Testis (tissue), 3 donors: ENCODE data around the gene DST. TPM values are rescaled to one million over a fixed set of nuclear protein-coding genes. Genes with fewer than 3 reads are reported as not detected.

Source experiments
- DNase-seq: peaks from one replicate; pipeline ENCODE4 v3.0.0-alpha.2; 2019
- H3K27ac ChIP-seq, 2 donors: fragments of 200-600 bp; sonication (generic); one replicate each; pipeline ENCODE4 v1.5.1; 2019
- H3K27me3 ChIP-seq: fragments of 200-600 bp; sonication (generic); one replicate; pipeline ENCODE4 v1.5.1; 2019
- H3K36me3 ChIP-seq: fragments of 200-600 bp; sonication (generic); one replicate; pipeline ENCODE4 v1.5.1; 2017; ENCODE audit warnings: low read depth; ENCODE audit errors: missing control alignments
- H3K4me1 ChIP-seq: fragments of 200-600 bp; sonication (generic); one replicate; pipeline ENCODE4 v1.5.1; 2019
- H3K4me3 ChIP-seq, 2 donors: fragments of 200-600 bp; sonication (generic); one replicate each; pipeline ENCODE4 v1.5.1; 2017 to 2019
- H3K9me3 ChIP-seq: fragments of 200-600 bp; sonication (generic); one replicate; pipeline ENCODE4 v1.5.1; 2017
- CTCF ChIP-seq, 3 experiments: fragments of 450-650 bp in 2 of 3; fragments of 200-600 bp in 1 of 3; sonication (generic) in 1 of 3; IDR thresholded peaks; one replicate each; pipeline ENCODE4 v1.5.1; 2016 to 2019; ENCODE audit warnings: antibody characterized with exemption in 3 of 3, mild to moderate bottlenecking in 2 of 3, moderate library complexity in 1 of 3
- POLR2A ChIP-seq: fragments of 450-650 bp; IDR thresholded peaks from one replicate; pipeline ENCODE4 v1.6.1; 2017; ENCODE audit warnings: antibody characterized with exemption, mild to moderate bottlenecking, moderate library complexity
- WGBS, 2 donors: methylation state at CpG; one replicate each; pipeline ENCODE4 v1.1.5; 2018; 5-methylcytosine and 5-hydroxymethylcytosine counted together
- intact Hi-C: fragments of 100-400 bp; cut with DNase I; formaldehyde crosslinking; loops from one replicate; pipeline ENCODE4 v1.15.1; 2023; ENCODE audit warnings: low total_unique reads
- polyA plus RNA-seq: library from polyadenylated mRNA; stranded (reverse); fragments of 350-450 nt; fragmentation: Illumina TruSeq; extraction: RNeasy Lipid Tissue Mini Kit (QIAGEN cat#74804); gene quantifications from one replicate; pipeline ENCODE4 v1.2.3, GENCODE V29; 2014; ENCODE audit warnings: low read depth, low replicate concordance; ENCODE audit not compliant: insufficient read depth
- total RNA-seq, 2 donors: library from RNA; depleted of rRNA; stranded (reverse); fragments of >200 nt; gene quantifications; one replicate each; pipeline ENCODE4 v1.2.3, GENCODE V29; 2016

Gene DST
- total and polyA plus RNA-seq, 3 donors from 2014 or later = 94.8 to 221 (median 175) TPM

DNA sequence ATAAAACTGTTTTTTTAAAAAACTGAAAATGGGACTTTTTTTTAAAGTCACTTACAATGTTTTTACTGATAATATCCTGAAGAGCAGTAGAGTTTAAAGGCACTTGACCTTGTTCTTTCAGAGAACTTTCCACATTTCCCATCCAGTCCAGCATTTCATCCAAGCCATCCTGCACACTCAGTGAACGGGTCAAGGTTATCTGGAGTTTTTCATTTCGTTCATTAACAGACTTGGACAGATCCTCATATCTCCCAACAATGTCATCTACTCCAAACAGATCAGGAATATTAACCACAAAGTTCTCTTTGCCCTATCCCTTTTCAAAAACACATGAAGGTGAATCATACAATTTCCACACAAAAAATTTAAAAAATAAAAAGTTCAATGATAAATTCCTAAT, 69.1 kb downstream of the DST start:
- H3K36me3 ChIP-seq = no peaks in the 10 kb centered on the region
- DNase-seq = no peak
- no peaks in the 10 kb centered on the region for H3K27me3 ChIP-seq
- no peak overlapping the region for H3K4me3 ChIP-seq
- no peaks in the 10 kb centered on the region for H3K9me3 ChIP-seq
- intact Hi-C loops = no loop called here
- H3K4me1 ChIP-seq = no peaks in the 10 kb centered on the region
- TF ChIP-seq POLR2A = no peak
- no peak for TF ChIP-seq CTCF (IDR thresholded peaks at IDR 0.05)
- WGBS, 2 donors = 23 to 31% methylated on average over 2 of the region's 2 CpGs
- no peak overlapping the region for H3K27ac ChIP-seq

DNA sequence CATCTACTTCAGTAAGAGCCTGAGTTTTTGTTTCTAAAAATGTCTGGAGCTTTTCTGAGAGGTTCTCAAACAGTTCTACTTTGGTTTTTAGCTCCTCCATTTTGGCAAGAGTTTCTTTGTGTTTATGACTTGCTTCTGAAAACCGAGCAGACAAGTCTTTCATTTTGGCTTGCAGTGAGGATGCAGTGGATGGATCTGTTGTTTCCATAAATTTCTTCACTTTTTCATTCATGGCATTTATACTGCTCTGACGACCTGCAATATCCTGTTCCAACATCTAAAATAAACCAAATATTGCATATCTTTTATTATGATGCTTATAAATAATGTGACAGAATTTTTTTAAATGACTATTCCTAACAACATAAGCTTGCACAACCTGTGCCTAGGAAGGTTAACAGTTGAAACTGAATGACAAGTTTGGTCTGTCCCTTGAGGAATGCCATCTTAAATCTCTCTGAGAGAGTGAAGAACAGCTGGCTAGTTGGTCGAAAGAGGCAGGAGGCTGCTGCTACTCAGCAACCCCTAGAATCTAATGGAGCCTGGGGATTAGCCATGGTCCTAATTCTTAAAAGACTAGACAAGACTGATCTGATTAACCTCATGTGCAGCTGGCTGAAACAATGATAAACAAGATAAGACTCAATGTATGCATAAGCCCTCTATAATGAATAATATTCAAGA, 69.8 kb downstream of the DST start:
- H3K36me3 ChIP-seq = no peaks in the 10 kb centered on the region
- H3K27me3 ChIP-seq = no peaks in the 10 kb centered on the region
- no peak overlapping the region for H3K4me3 ChIP-seq
- no peaks in the 10 kb centered on the region for H3K9me3 ChIP-seq
- no peak overlapping the region for H3K27ac ChIP-seq
- no peak for TF ChIP-seq CTCF (IDR thresholded peaks at IDR 0.05)
- TF ChIP-seq POLR2A = no peak
- no peaks in the 10 kb centered on the region for H3K4me1 ChIP-seq
- 49 to 53% methylated on average over 3 of the region's 3 CpGs for WGBS, 2 donors
- DNase-seq = no peak
- intact Hi-C loops = no loop called here

DNA sequence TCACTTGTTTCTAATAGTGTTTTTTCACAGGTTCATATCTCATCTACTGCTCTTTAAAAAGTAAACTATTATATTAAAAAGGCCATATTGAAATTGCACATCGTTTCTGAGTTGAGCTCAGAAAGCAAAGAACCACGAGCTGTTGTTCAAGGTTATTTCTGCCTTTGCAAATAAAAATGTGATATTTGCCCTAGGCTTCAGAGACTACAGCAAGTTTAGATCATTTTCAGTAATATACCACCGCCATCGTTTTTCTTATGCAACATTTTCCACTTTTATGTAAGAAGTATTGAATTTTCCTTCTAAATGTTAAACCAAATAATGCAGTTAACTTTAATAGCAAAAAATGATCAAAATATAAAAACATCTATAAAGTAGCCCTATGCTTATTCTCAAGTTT, 71.1 kb downstream of the DST start:
- 53 to 64% methylated on average over 4 of the region's 4 CpGs for WGBS, 2 donors
- TF ChIP-seq POLR2A = no peak
- no peak for TF ChIP-seq CTCF (IDR thresholded peaks at IDR 0.05)
- no peaks in the 10 kb centered on the region for H3K9me3 ChIP-seq
- no peak overlapping the region for H3K27ac ChIP-seq
- H3K36me3 ChIP-seq = no peaks in the 10 kb centered on the region
- no peaks in the 10 kb centered on the region for H3K27me3 ChIP-seq
- DNase-seq = no peak
- no peaks in the 10 kb centered on the region for H3K4me1 ChIP-seq
- intact Hi-C loops = no loop called here
- H3K4me3 ChIP-seq = no peak overlapping the region

DNA sequence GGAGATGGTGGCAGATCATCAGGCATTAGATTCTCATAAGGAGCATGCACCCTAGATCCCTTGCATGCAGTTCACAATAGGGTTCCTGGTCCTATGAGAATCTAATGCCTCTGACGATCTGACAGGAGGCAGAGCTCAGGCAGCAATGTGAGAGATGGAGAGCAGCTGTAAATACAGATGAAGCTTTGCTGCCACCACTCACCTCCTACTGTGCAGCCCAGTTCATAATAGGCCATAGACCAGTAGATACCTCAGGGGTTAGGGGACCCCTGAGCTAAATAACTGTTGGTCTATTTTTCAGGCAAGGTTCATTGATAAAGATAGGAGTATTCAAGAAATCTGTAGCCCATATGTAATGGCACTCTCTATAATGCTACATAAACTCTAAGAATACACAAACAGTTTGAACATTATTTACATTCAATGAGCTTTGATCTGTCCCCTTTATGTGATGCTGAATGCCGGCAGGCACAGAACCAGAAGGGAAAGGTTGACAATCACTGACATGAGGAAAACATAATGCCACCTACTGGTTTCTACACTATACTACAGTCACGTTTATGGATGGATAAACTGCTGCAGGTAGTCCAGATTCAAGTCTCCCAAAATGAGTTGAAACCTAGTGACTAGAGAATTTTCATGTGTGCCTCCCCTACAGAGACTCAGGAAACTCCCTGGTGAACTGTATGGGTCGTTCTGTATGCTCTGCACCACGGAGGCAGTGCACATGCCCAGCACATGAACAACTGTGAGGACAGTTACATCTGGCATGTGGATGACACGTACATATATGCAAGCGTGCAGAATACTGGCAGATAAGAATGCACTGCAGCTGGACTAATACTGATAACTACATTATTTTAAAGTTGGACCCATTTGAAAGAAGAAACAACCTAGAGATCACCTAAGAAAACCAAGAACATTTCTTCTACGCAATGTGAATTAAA, 72.0 kb downstream of the DST start:
- WGBS, 2 donors = 71 to 73% methylated on average over 8 of the region's 8 CpGs
- intact Hi-C loops = no loop called here
- no peak for DNase-seq
- Histone ChIP-seq H3K27ac (no peak overlapping the region), H3K27me3 (no peaks in the 10 kb centered on the region), H3K36me3 (no peaks in the 10 kb centered on the region), H3K4me1 (no peaks in the 10 kb centered on the region), H3K9me3 (no peaks in the 10 kb centered on the region), H3K4me3 (no peak overlapping the region)
- TF ChIP-seq CTCF (IDR thresholded peaks at IDR 0.05) (peak; percentile 24 to 48 (median 48)), POLR2A (no peak)
